Activated CD8-positive, alpha-beta memory T cell treated with anti-CD3 and anti-CD28 coated beads, Interleukin-2, amount 50 U/mL, for 4 hours (primary cell): ENCODE results near the gene LAPTM4A.

Experiments used
- DNase-seq: peaks from one replicate; pipeline ENCODE4 v3.0.0-alpha.2; 2020

The LAPTM4A gene

DNA sequence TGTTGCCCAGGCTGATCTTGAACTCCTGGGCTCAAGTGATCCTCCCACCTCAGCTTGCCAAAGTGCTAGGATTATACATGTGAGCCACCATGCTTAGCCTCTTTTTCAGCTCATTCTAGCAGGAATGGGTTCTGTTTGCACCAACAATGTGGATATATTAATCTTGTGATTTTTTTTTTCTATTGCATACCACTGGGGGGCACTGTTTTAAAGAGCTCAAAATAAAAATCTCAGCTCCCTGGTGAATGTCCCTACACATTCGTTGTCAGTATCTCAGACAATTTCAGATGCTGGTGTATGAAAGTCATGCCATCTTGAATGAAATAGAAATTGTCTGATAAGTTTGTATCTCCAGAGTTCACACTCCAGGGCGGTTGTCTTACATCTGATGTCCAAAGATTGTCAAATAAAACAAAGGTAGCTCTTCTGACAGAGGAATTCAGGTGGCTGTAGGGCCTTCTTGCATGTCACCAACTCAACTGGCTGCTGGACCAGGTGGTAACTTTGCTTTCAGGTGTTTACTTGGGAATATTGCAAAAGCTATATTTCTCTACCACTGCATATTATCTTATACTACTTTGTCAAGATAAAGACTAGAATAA lies 35.8 kb downstream of the LAPTM4A start:
- DNase-seq: no peak

GRCh38 chr2:20013126-20013849 lies 38.1 kb downstream of the LAPTM4A start:
- no peak for DNase-seq

DNA sequence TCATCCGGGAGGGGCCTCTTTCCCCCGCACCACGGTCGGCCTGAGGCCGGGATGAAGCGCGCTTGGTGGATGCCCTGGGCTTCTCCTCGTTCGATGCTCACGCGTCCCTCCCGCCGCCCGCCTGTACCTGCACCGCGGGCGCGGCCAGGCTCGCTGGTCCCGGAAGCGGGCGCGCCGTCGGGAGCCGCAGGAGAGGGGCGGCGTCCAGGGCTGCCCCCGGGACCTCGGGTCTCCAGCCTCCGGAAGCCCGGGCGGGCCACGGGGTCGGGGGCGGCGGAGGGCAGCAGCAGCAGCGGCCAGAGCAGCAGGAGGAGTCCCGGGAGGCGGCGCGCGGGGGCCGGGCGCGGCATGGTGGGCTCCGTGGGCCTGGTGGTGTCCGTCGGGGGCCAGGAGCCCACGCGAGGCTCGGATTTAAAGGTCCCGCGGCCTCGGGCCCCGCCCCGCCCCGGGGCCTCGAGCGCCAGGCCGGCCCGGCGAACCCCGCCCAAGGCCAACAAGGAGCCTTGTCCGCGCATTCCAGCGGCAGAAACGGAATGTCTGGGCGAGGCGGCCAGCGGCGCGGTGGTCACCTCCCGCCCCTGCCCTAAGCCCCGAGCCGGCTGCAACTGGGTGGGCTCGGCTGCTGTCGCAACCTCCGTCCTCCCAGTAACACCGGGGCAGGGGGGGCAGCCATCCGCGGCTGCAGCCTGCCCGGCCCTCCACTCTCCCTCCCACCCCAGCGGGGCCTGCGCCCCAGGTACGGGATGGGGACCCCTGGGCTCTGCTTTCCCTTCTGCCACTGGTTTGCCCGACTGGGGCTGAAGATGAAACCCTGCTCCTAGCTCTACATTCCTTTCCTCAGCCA lies 38.9 kb downstream of the LAPTM4A start, which contains the start of gene MATN3:
TSS of gene MATN3 (minus strand) at position 387 of the 844 bp plus-strand sequence. CDS start at position 350, 37 bp downstream.
- no peak for DNase-seq

GRCh38 chr2:20012032-20012281 lies 39.5 kb downstream of the LAPTM4A start:
- DNase-seq: no peak

GRCh38 chr2:20011276-20012031 lies 40.0 kb downstream of the LAPTM4A start:
- DNase-seq: no peak

GRCh38 chr2:20008703-20009102 lies 42.7 kb downstream of the LAPTM4A start:
- no peak for DNase-seq

DNA sequence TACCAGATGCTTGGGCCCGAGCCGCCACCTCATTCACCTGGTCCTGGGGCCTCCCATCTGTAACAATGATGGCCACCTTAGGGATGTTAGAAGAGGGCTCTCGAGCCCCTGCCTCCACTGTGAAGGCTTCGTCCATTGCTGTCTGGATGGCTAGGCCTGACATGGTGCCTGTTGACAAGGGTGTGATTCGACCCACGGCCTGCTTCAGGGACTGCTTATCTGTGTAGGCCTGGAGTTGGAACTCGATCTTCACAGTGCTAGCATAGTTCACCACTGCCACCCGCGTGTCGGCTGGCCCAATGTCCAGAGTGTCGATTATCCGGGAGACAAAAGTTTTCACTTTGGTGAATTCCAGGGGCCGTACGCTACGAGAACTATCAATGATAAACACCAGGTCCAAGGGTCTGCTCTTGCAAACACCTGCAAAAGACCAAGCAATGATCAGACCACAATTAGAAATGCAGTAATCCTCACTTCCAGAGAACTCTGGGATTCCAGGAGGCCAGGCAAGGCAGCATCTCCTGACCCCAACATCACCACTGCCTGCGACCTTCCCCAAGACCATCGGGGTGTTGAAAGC lies 45.4 kb downstream of the LAPTM4A start:
- DNase-seq: no peak

GRCh38 chr2:20005067-20005627 lies 46.3 kb downstream of the LAPTM4A start:
- no peak for DNase-seq

DNA sequence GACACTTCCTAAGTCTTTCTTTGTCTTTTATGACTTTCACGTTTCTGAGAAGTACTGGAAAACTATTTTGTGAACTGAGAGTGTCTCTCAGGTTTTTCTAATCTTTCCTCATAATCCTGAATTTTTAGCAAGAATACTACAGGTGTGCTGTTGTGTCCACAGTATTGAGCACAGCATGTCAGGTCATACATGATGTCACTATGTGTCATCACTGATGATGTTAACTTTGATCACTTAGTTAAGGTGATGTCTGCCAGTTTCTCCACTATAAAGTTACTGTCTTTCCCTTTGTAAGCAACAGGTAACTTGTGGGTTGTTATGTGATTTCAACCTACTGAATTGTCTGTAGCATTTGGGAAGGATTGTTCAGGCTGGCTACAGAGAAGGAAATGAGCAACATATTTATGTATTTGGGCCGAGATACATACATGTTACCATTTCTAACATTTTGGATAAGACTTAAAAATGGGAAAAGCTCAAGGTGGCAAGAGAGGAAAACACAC lies 50.0 kb downstream of the LAPTM4A start:
- DNase-seq: no peak

GRCh38 chr2:19993731-19994130 lies 57.7 kb downstream of the LAPTM4A start:
- no peak for DNase-seq

GRCh38 chr2:19991895-19992294 lies 59.5 kb downstream of the LAPTM4A start:
- no peak for DNase-seq

- no peak for DNase-seq
Measured at GRCh38 chr2:19990416-19990728, 61.1 kb downstream of the LAPTM4A start.

- DNase-seq: peak; percentile 92
Measured at GRCh38 chr2:19989667-19990415, 61.6 kb downstream of the LAPTM4A start, which contains the start of gene WDR35. TSS of gene WDR35 (minus strand) at chr2:19990105. CDS start at chr2:19990015, 90 bp downstream.

DNA sequence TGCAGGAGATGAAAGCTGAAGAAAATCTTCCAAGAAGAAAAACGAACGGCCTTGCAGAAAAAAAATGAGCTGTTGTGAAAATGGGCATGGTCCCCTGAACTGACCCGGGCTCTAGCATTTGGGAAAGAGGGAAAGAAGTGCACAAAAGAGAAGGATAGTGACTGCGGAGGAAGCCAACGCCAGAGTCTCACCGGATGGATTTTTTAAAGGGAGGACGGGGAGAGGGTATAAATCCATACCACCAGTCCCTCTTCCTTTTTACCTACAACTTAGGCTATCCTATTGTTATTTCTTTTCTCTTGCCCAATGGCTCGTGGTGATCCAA lies 62.1 kb downstream of the LAPTM4A start:
- no peak for DNase-seq

- DNase-seq: no peak
Measured at GRCh38 chr2:19988600-19988999, 62.8 kb downstream of the LAPTM4A start.

DNA sequence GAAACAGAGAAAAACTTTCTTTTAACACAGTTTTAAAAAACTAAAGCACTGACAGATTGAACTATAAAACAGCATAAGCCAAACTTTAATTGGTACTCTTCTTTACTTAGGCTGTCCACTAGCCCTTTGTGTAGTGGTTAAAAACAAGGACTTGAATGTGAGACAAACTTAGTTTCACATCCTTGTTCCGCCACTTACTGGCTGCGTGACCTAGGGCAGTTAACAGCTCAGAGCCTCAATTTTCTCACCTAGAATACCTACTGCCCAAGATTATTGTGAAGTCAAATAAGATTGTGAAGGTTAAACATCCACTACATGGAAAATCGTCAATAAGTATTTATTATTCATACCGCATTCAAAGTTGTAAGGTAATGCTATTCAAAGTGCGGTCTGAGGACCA lies 63.5 kb downstream of the LAPTM4A start:
- DNase-seq: no peak
